GM11168 (cell line): ENCODE measurements around the gene CAPN15.
"Not testable (repeated sequence)": the region's sequence is repeated elsewhere in the genome, so short reads cannot be mapped to it uniquely, and the experiment has no call there.

Experiments
- in situ Hi-C: fragments of 300-500 bp; cut with MboI; formaldehyde crosslinking; loops from one replicate; pipeline ENCODE4 v1.12.0; 2022; ENCODE audit warnings: low sequenced_read_pairs; ENCODE audit not compliant: unreplicated experiment

CAPN15 gene

GRCh38 chr16:505479-506245, 21.9 kb upstream of the CAPN15 start:
- in situ Hi-C loops = no loop called here

GRCh38 chr16:506246-506546, 21.3 kb upstream of the CAPN15 start:
- in situ Hi-C loops = no loop called here

GRCh38 chr16:507527-507926, 20.0 kb upstream of the CAPN15 start:
- in situ Hi-C loops = not testable (repeated sequence)

- in situ Hi-C loops = no loop called here
Observed at GRCh38 chr16:507996-508395, 19.5 kb upstream of the CAPN15 start.

- in situ Hi-C loops = no loop called here
Observed at GRCh38 chr16:508884-509736, 18.4 kb upstream of the CAPN15 start.

- in situ Hi-C loops = no loop called here
Observed at GRCh38 chr16:510066-510825, 17.3 kb upstream of the CAPN15 start.

- in situ Hi-C loops = no loop called here
Observed at GRCh38 chr16:512802-513201, 14.7 kb upstream of the CAPN15 start.

- in situ Hi-C loops = no loop called here
Observed at GRCh38 chr16:513950-514349, 13.6 kb upstream of the CAPN15 start.

- in situ Hi-C loops = no loop called here
Observed at GRCh38 chr16:515175-515938, 12.2 kb upstream of the CAPN15 start.

- in situ Hi-C loops = no loop called here
Observed at GRCh38 chr16:515939-516226, 11.6 kb upstream of the CAPN15 start.

GRCh38 chr16:516301-516700, 11.2 kb upstream of the CAPN15 start:
- in situ Hi-C loops = no loop called here

GRCh38 chr16:518858-519257, 8.7 kb upstream of the CAPN15 start:
- in situ Hi-C loops = no loop called here

- in situ Hi-C loops = no loop called here
Observed at GRCh38 chr16:519425-519824, 8.1 kb upstream of the CAPN15 start.

- in situ Hi-C loops = no loop called here
Observed at GRCh38 chr16:519841-520687, 7.4 kb upstream of the CAPN15 start.

GRCh38 chr16:520847-521246, 6.7 kb upstream of the CAPN15 start:
- in situ Hi-C loops = no loop called here

GRCh38 chr16:521381-522210, 5.9 kb upstream of the CAPN15 start:
- in situ Hi-C loops = no loop called here

GRCh38 chr16:522320-523096, 5.0 kb upstream of the CAPN15 start:
- in situ Hi-C loops = no loop called here

- in situ Hi-C loops = no loop called here
Observed at GRCh38 chr16:523097-523741, 4.3 kb upstream of the CAPN15 start.
